Neural cell (in vitro differentiated cells): ENCODE data around the gene MYRIP.

ENCODE experiments used
- CTCF ChIP-seq: fragments of 450-650 bp; IDR thresholded peaks from 2 replicates; pipeline ENCODE4 v1.5.1; 2014; ENCODE audit warnings: antibody characterized with exemption, mild to moderate bottlenecking, moderate library complexity; ENCODE audit not compliant: poor library complexity, severe bottlenecking
- EP300 ChIP-seq: fragments of 450-650 bp; conservative IDR thresholded peaks from 2 replicates; pipeline ENCODE4 v1.6.1; 2014; ENCODE audit warnings: antibody characterized with exemption, mild to moderate bottlenecking, moderate library complexity; ENCODE audit not compliant: poor library complexity, severe bottlenecking
- EZH2 ChIP-seq: fragments of 200-600, 300-800 bp; shearing (Covaris generic), sonication (generic); IDR thresholded peaks from 2 replicates; pipeline ENCODE4 v1.6.1; 2014; ENCODE audit warnings: antibody characterized with exemption, low read length, borderline replicate concordance, mild to moderate bottlenecking; ENCODE audit not compliant: insufficient read depth, poor library complexity, severe bottlenecking
- POLR2AphosphoS5 ChIP-seq: IDR thresholded peaks from 2 replicates; pipeline ENCODE4 v1.6.1; 2012
- REST ChIP-seq: IDR thresholded peaks from 2 replicates; pipeline ENCODE4 v1.6.1; 2012; ENCODE audit warnings: borderline replicate concordance
- TAF1 ChIP-seq: IDR thresholded peaks from 2 replicates; pipeline ENCODE4 v1.6.1; 2012; ENCODE audit warnings: low read depth

DNA sequence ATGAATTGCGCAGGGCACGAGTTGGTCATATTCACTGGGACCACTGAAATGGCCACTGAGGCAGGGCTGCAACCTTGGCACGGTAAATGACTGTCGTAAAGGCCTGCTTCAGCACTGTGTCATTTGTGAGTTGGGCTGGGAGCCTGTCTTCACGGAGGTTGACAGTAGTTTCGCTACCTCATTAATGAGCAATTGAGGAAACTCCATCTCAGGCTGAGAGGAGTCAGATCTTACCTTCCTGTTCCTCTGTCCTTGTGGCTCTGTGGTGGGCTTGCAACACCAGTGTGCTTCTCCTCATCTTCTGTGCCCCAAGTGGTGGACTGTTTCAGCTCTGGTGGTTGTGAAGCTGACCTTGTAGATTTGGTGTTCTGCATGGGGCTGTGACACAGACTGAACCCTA is 420.0 kb downstream of the MYRIP start:
- TF ChIP-seq POLR2AphosphoS5 (no peak), EP300 (no peak), TAF1 (no peak), CTCF (no peak), REST (no peak), EZH2 (no peak)
